Measurements from ENCODE around the gene DCST1.

DCST1 gene

DNA sequence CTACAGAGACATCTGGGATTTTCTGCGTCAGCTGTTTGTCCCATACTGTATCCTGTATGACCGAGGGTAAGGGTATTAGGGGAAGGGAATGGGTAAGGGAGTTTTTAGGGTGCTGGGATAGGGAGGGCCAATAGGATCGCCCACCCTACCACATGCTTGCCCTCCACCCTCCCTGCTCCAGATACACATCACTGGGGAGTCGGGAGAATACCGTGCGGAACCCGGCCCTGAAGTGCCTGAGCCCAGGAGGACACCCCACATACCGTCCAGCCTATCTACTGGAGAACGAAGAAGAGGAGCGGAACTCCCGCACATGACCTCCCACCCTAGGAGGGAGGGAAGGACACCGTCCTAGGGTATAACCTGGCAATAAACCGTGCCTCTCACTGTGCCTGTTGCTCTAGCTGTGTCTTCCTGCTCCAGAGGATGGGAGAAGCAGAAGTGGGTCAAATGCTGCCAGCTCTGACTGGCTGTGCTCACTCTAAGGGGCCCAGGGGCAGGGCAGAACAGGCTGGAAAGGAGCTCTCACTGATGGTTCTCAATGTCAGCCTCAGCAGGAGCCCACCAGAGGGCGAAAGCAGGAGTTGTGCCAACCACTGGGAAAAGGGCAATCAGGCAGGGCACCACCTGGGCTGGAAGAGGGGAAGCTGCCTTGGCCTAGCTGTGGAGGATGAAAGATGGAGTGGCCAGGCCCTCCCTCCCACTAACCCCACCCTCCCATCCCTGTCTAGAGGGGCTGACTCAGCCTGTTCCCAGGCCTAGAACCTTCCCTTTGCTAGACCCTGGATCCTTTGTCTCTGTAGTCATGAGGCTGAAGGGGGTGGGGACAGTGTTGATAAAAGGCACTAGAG, 40.7 kb upstream of the DCST1 start:
- H3K36me3 ChIP-seq (ENCODE audit: low read length), result no peaks in the 10 kb centered on the region
- H2AFZ ChIP-seq (ENCODE audit: low read depth, low read length, severe bottlenecking), result no peak overlapping the region
- no peaks in the 10 kb centered on the region for H3K9me2 ChIP-seq (replicated peaks; ENCODE audit: insufficient read depth, low read length)
- no peaks in the 10 kb centered on the region for H3K27me3 ChIP-seq (ENCODE audit: low read length)
- H3K4me2 ChIP-seq (ENCODE audit: low read depth, low read length, poor library complexity, severe bottlenecking), result no peak overlapping the region
- no peaks in the 10 kb centered on the region for H3K79me2 ChIP-seq (ENCODE audit: insufficient read depth, low read length)
- peaks cover 5% of the 10 kb centered on the region; the same call in 1 of the 2 replicates for H3F3A ChIP-seq (ENCODE audit: insufficient read depth)
- H3K9me3 ChIP-seq (ENCODE audit: insufficient read depth, low read length), result no peaks in the 10 kb centered on the region
- no peak for TF ChIP-seq EZH2phosphoT487 (conservative IDR thresholded peaks at IDR 0.05; ENCODE audit: low read length)
- TF ChIP-seq, protein P1, sequence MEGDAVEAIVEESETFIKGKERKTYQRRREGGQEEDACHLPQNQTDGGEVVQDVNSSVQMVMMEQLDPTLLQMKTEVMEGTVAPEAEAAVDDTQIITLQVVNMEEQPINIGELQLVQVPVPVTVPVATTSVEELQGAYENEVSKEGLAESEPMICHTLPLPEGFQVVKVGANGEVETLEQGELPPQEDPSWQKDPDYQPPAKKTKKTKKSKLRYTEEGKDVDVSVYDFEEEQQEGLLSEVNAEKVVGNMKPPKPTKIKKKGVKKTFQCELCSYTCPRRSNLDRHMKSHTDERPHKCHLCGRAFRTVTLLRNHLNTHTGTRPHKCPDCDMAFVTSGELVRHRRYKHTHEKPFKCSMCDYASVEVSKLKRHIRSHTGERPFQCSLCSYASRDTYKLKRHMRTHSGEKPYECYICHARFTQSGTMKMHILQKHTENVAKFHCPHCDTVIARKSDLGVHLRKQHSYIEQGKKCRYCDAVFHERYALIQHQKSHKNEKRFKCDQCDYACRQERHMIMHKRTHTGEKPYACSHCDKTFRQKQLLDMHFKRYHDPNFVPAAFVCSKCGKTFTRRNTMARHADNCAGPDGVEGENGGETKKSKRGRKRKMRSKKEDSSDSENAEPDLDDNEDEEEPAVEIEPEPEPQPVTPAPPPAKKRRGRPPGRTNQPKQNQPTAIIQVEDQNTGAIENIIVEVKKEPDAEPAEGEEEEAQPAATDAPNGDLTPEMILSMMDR (IDR thresholded peaks at IDR 0.05; ENCODE audit: insufficient read depth, low read length, poor library complexity, severe bottlenecking), result peak; percentile 18
- H4K20me1 ChIP-seq (ENCODE audit: low read depth, low read length), result no peaks in the 10 kb centered on the region; the same call in 1 of the 2 replicates
- H3K9ac ChIP-seq (ENCODE audit: low read length), result no peak overlapping the region
- no peak overlapping the region for H3K4me3 ChIP-seq (ENCODE audit: insufficient read depth, low read length, poor library complexity, severe bottlenecking)
- no peak overlapping the region for H3K27ac ChIP-seq (ENCODE audit: low read depth, low read length)

DNA sequence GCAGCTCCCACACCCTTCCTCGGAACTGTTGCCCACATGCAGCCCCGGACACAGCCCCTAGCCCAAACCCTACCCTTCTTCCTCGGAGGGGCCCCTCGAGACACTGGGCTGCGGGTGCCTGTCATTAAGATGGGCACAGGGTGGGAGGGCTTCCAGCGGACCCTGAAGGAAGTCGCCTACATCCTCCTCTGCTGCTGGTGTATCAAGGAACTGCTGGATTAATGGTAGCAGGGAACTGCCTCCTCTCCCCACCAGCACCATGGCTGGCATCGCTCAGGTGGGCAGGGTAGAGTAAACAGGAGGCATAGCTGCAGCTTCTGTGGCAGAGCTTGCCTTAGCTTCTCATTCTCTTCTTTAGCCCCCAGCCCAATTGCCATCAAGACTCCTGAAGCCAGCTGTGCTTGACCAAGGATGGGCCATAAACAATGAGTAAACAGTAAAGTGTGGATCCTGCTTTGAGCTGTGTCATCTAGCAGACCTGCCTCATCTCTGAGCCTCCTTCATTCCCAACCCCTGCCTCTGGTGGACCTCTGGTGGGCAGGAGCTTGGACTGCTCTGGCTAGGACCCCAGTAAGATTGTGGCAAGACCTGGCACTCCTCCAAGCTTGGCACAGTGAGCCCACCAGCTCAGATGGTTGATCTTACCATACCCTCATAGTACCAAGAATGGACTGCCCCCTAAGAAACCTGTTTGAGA, 39.9 kb upstream of the DCST1 start, which contains the start of gene LENEP:
TSS of gene LENEP (plus strand) at position 15 of the 697 bp plus-strand sequence. CDS start at position 37, 22 bp downstream.
- Histone ChIP-seq H3K27me3 (ENCODE audit: low read length) (no peaks in the 10 kb centered on the region), H3K9me2 (replicated peaks; ENCODE audit: insufficient read depth, low read length) (no peaks in the 10 kb centered on the region), H3K27ac (ENCODE audit: low read depth, low read length) (no peak within 1 kb of the TSS), H3K79me2 (ENCODE audit: insufficient read depth, low read length) (no peaks in the 10 kb centered on the region), H4K20me1 (ENCODE audit: low read depth, low read length) (no peaks in the 10 kb centered on the region), H3K4me2 (ENCODE audit: low read depth, low read length, poor library complexity, severe bottlenecking) (no peak within 1 kb of the TSS), H3K36me3 (ENCODE audit: low read length) (no peaks in the 10 kb centered on the region), H2AFZ (ENCODE audit: low read depth, low read length, severe bottlenecking) (no peak within 1 kb of the TSS), H3F3A (ENCODE audit: insufficient read depth) (peaks cover 5% of the 10 kb centered on the region; the same call in 1 of the 2 replicates), H3K9ac (ENCODE audit: low read length) (no peak within 1 kb of the TSS), H3K9me3 (ENCODE audit: insufficient read depth, low read length) (no peaks in the 10 kb centered on the region), H3K4me3 (ENCODE audit: insufficient read depth, low read length, poor library complexity, severe bottlenecking) (no peak within 1 kb of the TSS)
- TF ChIP-seq EZH2phosphoT487 (conservative IDR thresholded peaks at IDR 0.05; ENCODE audit: low read length), result no peak
- TF ChIP-seq, protein P1 (IDR thresholded peaks at IDR 0.05; ENCODE audit: insufficient read depth, low read length, poor library complexity, severe bottlenecking), result no peak

DNA sequence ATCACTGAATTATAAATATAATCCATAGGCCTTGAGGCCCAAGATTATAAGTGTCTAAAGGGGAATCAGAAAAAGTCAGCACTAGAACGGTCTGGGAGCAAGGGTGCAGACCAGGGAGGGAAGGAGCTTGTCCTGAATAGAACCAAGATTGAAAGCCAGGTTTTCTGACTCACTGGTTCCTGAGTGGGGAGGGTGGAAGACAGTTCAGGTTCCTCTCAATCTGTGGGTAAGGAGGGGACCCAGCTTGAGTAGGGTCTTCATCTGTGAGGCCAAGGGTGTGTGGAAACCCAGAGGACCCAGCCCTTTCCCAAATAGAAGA, 39.4 kb upstream of the DCST1 start:
- no peak overlapping the region for H3K4me3 ChIP-seq (ENCODE audit: insufficient read depth, low read length, poor library complexity, severe bottlenecking)
- TF ChIP-seq EZH2phosphoT487 (conservative IDR thresholded peaks at IDR 0.05; ENCODE audit: low read length), result no peak
- TF ChIP-seq, protein P1 (IDR thresholded peaks at IDR 0.05; ENCODE audit: insufficient read depth, low read length, poor library complexity, severe bottlenecking), result no peak
- no peak overlapping the region for H2AFZ ChIP-seq (ENCODE audit: low read depth, low read length, severe bottlenecking)
- H4K20me1 ChIP-seq (ENCODE audit: low read depth, low read length), result no peaks in the 10 kb centered on the region
- H3K9me2 ChIP-seq (replicated peaks; ENCODE audit: insufficient read depth, low read length), result no peaks in the 10 kb centered on the region
- H3K9ac ChIP-seq (ENCODE audit: low read length), result no peak overlapping the region
- no peak overlapping the region for H3K4me2 ChIP-seq (ENCODE audit: low read depth, low read length, poor library complexity, severe bottlenecking)
- no peaks in the 10 kb centered on the region for H3K9me3 ChIP-seq (ENCODE audit: insufficient read depth, low read length)
- peaks cover 8% of the 10 kb centered on the region; the same call in 1 of the 2 replicates for H3F3A ChIP-seq (ENCODE audit: insufficient read depth)
- H3K79me2 ChIP-seq (ENCODE audit: insufficient read depth, low read length), result no peaks in the 10 kb centered on the region
- no peaks in the 10 kb centered on the region for H3K36me3 ChIP-seq (ENCODE audit: low read length)
- no peaks in the 10 kb centered on the region for H3K27me3 ChIP-seq (ENCODE audit: low read length)
- no peak overlapping the region for H3K27ac ChIP-seq (ENCODE audit: low read depth, low read length)
